Stimulated activated CD8-positive, alpha-beta memory T cell treated with anti-CD3 and anti-CD28 coated beads, Interleukin-15, amount 100 ng/mL, for 1 hour (primary cell): ENCODE results near the gene NDUFA3.

Experiments
- DNase-seq: peaks from one replicate; pipeline ENCODE4 v3.0.0-alpha.2; 2020; ENCODE audit warnings: low read depth

NDUFA3 gene

GRCh38 chr19:54107876-54108490 lies 5.3 kb downstream of the NDUFA3 start:
- DNase-seq: no peak

DNA sequence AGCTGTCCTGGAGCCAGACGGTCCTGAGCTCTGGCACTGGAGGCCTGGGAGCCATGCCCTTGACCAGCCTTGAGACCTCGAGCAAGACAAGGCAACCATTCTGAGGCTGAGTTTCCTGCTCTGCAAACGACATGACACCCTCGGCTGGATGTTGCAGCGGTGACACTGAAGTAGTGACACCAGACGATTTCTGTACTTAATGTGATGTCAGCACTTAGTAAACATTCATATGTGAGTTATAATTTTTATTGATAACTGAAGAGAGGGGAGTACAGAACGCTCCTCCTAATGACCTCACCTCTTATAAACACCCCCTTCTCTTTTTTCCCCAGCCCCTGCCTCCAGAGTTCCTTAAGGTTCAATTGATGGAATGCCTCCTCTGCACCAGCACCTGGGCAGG lies 5.8 kb downstream of the NDUFA3 start:
- DNase-seq: no peak

- no peak for DNase-seq
These were observed 7.0 kb downstream of the NDUFA3 start for GRCh38 chr19:54109651-54110050.

GRCh38 chr19:54114340-54115108 lies 11.9 kb downstream of the NDUFA3 start:
- no peak for DNase-seq

DNA sequence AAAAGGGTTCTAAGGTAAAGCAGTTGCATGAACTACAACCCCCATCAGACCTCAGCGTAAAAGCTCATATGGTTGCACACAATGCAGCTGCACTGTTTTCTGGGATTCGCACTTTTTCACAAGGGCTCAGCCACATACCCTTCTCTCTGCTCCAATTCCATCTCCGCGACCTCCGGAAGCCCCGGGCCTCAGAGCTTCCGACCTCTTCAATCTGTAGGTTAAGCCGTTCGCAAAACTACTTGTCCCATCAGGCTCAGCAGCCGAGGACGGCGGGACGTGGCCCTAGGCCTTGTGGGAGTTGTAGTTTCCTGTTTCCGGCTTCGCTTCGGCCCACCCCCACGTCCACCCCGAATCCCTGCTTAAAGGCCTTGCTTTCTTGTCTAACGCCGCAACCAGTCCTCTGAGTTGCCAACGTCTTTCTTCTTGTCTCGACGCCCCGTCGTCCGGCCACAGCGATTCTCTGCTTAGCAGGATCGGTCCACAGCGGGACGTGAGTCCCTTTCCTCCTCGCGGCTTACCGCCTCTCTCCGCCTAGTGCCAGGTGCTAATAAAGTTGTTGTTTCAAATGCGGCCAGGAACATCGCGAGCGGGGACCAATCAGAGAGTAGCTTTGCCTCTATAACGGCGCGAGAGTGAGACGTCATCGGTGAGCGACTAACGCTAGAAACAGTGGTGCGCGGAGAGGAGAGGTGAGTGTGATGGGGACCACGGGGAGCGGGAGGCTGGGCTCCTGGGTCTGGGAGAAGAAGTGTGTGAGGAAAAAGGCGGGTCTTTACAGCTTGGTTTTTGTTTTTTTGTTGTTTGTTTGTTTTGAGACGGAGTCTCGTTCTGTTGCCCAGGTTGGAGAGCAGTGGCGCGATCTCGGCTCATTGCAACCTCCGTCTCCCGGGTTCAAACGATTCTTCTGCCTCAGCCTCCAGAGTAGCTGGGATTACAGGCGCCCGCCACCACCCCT lies 12.7 kb downstream of the NDUFA3 start, which contains the start of the genes PRPF31 and TFPT:
TSS of gene PRPF31 (plus strand) at position 646 of the 955 bp plus-strand sequence. CDS start 2,525 bp downstream, outside the sequence.
TSS of gene TFPT (minus strand) at position 549 of the 955 bp plus-strand sequence. CDS start at position 161, 388 bp downstream.
- DNase-seq: peak; percentile 96

DNA sequence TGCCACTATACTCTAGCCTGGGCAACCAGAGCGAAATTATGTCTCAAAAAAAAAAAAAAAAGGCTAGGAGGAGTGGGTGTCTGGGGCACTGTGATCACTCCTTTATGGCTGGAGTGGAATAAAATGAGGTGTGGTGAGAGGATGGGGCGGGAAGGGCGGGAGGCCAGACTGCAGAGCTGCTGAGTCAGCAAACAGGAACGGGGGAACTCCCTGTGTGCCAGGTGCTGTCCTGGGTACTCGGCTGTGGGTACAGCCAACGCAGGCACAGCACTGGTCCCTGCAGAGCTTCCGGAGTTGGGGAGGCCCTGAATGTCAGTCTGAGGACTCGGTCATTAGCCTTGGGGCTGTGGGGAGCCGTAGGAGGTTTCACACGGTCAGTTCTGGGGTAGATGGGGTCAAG lies 18.6 kb downstream of the NDUFA3 start:
- DNase-seq: no peak

DNA sequence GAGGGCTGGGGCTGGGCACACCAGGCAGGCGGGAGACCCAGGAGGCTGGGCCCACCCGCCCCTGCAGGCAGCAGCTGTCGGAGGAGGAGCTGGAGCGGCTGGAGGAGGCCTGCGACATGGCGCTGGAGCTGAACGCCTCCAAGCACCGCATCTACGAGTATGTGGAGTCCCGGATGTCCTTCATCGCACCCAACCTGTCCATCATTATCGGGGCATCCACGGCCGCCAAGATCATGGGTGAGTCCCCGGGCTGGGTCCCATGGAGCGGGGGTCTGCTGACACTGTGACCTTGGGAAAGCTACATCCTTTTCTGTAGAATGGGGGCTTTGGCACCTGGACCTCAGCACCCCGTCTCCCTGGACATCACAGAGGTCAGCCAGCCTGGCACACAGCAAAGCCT lies 21.0 kb downstream of the NDUFA3 start:
- no peak for DNase-seq

GRCh38 chr19:54124393-54124792 lies 21.7 kb downstream of the NDUFA3 start:
- no peak for DNase-seq

DNA sequence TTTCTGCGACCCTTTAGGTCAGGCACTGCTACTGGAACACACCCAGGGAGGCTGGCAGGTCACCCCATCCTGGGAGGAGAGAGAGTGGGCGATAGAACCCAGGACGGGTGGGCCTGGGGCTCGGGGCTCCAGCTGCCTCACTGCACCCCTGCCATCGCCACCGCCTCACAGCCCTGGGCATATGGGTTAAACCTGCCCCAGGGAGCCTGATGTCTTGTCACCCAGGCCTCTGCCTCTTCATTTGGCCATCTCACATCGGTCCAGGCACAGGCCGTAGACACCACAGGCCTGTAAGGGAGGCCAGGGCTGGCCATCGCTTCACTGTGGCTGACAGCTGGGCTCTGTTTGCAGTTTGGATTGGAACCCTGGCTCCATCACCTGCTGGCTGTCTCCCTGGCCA lies 23.1 kb downstream of the NDUFA3 start:
- DNase-seq: no peak

DNA sequence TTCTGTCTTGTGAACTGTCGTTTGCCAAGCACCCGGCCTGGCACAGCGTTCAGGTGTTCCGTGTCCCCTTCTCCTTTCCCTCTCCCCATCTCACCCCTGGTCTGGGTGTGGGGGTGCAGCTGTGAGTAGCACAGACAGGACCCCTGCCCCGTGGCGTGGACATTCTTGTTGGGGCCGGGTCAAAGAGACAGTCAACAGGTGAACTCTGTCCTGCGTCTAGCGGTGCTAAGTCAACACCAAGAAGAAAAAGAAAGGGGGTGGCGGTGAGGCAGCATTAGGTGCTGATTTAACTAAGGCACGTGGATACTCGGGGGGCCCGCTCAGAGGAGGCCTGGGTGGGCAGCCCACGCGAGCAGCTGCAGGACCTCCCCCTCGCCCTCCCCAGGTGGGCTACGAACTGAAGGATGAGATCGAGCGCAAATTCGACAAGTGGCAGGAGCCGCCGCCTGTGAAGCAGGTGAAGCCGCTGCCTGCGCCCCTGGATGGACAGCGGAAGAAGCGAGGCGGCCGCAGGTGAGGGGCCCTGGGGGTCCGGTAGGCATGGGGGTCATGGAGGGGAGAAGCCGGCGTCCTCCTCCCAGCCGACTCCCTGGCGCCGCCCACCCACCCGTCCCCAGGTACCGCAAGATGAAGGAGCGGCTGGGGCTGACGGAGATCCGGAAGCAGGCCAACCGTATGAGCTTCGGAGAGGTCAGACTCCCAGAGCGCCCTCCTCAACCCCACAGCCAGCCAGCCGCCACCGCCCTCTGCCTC lies 25.2 kb downstream of the NDUFA3 start:
- no peak for DNase-seq

DNA sequence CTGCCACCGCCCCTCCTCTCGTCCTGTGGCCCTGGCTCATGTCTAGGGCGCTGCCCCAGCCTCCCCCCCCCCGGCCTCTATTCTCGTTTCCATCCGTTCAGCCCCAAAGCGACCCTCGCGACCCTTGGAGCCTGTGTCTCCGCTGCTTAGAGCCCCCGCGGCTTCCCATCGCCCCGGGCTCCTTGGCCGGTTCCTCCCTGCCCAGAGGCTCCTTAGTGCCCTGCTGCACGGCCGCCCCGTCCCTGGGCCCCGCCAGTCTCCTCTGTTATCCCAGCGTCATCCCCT lies 25.7 kb downstream of the NDUFA3 start:
- DNase-seq: no peak

GRCh38 chr19:54128796-54129616 lies 26.4 kb downstream of the NDUFA3 start:
- DNase-seq: no peak

- DNase-seq: no peak
These were observed 27.0 kb downstream of the NDUFA3 start for GRCh38 chr19:54129617-54129996.

DNA sequence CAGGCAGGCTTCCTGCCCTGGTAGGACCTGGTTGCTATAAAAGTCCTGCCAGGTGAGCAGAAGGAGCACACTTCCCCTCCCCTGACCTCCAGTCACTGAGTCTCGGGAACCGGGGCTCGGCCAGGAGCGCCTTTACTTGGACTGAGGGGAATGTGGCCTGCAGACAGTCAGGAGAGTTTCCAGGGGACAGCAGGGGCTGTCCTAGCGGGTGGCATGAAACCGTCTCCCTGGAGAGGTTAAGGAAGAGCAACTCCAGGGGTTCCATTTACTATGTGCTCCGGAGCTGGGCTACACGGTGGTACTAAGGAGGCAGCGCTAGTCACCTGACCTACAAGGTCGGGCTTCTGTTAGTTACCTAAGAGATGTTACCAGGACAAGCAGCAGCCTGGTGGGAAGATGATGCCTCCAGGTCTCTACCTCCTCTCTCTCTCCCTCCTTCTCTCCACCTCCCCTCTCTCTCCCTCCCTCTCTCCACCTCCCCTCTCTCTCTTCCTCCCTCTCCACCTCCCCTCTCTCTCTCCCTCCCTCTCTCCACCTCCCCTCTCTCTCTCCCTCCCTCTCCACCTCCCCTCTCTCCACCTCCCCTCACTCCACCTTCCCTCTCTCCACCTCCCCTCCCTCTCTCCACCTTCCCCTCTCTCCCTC lies 30.8 kb downstream of the NDUFA3 start:
- no peak for DNase-seq

DNA sequence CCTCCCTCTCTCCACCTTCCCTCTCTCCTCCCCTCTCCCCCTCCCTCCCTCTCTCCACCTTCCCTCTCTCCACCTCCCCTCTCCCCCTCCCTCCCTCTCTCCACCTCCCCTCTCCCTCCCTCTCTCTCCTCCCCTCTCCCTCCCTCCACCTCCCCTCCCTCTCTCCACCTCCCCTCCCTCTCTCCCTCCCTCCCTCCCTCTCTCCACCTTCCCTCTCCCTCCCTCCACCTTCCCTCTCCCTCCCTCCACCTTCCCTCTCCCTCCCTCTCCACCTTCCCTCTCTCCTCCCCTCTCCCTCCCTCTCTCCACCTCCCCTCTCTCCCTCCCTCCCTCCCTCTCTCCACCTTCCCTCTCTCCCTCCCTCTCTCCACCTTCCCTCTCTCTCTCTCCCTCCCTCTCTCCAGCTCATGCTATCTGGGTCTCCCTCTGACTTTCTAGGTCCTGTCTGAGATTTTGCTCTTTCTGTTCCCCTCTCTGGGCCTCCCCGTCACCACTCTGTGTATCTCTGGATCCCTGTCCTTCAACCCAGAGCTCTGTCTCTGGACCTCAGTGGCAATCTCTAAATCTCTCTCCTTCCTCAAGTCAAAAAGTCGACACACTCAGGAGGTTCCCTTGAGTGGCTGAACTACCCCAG lies 31.4 kb downstream of the NDUFA3 start:
- DNase-seq: no peak

DNA sequence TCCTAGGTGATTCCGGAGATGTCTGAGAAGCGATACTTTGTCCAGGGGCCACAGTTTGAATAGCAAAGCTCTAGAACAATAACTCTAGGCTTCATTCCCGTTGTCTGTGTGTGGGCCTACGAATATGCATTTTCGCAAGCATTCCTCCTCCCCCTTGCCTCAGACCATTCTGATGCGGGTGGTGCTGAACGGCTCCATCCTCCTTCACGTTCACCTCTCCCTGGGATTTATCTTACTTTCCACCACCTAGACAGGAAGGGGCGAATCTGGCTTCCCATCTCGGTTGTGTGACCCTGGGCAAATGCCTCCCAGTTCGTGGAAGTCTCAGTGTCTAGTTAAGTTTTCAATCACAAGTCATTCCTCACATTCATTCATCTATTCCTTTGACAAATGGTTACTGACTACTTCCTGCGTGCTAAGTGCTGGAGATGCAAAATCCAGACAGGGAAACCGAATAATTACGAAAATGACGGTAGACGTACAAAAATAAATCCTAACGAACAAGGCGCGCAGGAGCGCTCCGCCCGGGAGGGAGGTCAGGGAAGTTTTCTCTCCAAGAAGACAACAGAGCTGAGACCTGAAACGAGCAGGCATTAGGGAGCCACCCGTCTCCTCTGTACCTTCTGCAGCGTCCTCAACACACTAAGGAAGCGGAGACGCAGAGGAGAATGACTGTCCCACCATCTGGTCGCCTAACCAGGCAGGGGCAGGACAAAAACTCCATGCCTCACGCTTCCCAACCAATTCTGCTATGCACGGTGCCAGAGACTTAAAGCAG lies 33.6 kb downstream of the NDUFA3 start:
- DNase-seq: no peak

DNA sequence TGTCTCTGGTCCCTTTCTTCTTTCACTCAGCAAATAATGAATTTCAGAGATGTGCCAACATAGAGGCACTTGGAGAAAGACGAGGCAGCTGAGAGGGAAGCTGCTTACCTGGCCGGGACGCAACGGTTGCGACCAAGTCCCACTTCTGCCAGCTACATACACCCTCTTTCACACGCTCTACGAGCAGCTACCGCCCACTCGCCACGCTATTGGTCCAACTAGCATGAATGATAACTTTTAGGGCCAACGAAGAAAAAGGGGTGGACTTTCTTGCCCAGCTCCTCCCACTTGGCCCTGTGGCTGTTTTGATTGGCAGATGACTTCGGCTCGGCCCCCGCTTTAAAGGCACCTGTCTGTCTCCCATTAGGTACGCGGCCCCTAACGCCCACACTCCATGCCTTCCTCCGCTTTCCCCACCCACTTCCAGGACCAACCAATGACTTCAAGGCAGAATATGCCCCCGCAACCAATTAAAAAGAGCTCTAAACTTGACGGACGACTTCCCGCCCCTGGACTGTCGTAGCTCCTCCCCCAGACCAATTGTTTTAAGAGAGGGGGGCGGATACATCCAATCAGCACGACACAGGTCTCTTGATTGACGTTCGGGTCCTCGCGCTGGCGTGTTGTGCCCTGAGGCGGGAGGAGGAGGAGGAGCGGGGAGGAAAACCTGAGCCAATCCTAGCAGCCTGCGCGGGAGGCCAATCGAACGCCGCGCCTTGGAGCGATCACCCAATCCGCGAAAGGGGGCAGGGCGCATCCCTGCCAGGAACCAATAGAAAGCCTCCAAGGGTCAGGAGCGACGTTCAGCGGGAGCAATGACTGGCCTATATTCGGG lies 34.4 kb downstream of the NDUFA3 start:
- peak; percentile 96 for DNase-seq
